Inferior parietal cortex (tissue), 1 donor: ENCODE data around the gene AK1.
A peak's percentile ranks its signal among the peaks of the same experiment; 100 is the strongest.
"Not testable (repeated sequence)": the region's sequence is repeated elsewhere in the genome, so short reads cannot be mapped to it uniquely, and the experiment has no call there.

ENCODE experiments used
- DNase-seq: peaks from one replicate; pipeline ENCODE4 v3.0.0-alpha.2; 2016; ENCODE audit errors: extremely low spot score

AK1 gene

DNA sequence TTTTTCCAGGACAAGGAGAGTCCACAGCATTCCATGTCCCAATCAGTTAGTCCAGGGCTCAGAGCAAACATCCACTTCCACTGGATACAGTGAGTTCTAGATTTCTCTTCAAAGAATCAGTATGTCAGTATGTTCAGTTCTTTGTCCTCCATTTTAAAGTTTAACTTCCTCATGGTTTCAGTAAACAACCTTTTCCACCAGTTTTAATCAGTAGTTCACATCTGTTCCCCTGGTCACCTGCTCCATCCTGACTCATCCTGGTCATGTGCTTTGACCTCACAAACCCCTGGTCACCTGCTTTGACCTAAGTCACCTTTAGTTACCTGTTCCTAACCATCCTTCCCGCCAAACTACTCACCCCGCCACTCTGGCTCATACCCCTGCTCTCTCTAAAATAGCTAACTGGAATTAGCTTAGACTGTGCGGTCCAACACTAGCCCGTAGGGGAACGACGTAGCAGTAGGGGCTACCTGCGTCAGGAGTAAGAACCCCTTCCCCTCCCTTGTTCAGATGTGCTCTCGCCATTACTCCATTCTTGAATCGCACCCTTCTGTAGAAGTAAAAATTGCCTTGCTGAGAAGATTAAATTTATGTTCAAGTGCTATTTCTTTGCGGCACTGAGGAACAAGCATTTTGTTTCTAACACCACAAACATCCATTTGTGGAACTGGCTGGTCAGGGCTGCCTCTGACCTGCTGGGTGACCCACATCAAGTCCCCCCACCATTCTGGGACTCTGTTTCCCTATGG is 28.5 kb downstream of the AK1 start:
- no peak for DNase-seq

DNA sequence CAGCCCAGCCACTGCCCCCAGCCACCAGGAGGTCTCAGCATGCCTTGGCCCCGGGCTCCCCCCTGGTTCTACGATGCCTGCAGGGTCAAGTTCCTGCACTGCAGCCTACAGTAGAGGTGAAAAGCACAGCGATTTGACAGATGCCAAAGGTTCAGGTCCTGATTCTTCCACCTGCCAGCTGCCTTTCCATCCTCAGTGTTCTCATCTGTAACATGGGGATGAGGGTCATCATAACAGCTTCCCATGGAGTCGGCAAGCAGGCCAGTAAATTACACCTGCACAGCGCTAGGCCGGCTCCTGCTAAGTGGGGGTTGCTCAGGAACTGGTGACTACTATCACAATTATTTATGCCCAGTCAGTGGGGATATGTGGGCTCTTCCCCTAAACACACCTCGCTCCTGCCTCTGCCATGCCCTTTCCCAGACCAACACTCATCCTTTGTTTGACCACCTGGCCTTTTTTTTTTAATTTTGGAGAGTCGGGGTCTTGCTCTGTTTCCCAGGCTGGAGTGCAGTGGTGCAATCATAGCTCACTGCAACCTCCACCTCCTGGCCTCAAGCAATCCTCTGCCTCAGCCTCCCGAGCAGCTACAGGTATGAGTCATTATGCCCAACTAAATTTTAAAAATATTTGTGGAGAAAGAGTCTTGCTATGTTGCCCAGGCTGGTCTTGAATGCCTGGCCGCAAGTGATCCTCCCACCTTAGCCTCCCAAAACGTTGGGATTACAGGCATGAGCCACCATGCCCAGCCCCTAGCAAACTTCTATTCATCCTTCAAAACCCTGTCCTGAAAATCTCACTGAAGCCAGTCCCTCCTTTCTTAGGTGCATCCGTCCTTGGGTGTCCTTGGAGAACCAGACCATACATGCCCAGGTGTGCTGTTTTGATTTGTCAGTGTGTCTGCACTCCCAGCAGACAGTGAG is 29.4 kb downstream of the AK1 start:
- DNase-seq = no peak

DNA sequence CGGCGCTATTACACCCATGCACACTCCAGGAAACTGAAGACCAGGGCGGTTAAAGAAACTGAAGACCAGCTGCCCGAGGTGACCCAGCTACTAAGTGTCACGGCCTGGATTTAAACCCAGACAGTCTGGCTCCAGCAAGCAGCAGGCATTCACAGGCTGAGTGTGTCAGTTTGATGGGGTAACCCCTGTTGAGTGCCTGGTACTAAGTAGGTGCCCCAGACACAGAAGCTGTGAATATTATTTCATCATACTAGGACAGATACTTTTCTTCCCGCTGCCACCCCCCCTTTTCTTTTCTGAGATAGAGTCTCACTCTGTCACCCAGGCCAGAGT is 30.3 kb downstream of the AK1 start:
- no peak for DNase-seq

DNA sequence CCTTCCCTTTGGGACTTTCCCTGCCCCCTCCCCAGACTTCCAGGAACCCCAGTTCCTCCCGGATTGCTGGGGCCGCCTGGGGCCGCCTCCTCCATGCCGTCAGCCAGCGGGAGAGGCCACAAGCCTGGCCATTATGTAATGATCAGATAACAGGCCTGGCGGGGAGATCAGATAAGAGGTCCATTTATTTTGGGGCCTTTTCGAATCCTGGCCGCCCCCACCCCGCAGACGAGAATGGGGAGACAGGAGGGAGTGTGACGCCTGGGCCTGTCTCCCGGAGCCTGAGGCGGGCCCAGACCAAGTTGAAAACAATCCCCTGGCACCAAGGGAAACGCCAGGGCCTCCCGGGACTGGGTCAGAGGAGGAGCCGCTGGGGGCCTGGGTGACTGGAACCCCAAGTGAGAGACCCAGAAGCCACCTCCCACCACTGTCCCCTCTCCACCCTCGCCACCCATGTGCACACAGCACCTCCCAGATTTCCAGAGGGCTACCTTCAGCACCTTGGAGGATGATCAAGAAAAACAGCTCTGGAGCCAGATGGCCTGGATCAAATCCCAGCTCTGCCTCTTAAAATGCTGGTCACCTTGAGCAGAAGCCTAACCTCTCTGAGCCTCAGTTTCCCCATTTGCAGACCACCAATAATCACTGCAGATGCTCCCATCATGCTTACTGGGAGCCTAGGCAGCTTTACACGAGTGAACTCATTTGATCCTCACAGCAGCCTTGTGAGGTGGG is 30.9 kb downstream of the AK1 start:
- no peak for DNase-seq

DNA sequence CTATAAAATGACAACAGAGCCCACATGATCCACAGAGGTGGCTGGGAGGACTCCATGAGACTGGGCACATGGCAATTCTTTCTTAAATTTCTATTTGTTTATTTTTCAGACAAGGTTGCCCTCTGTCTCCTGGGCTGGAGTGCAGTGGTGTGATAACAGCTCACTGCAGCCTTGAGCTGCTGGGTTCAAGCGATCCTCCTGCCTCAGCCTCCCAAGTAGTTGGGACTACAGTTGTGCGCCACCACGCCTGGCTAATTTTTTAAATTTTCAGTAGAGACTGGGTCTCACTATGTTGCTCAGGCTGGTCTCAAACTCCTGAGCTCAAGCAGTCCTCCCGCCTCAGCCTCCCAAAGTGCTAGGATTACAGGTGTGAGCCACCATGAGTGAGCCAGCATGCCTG is 31.9 kb downstream of the AK1 start:
- DNase-seq = not testable (repeated sequence)

DNA sequence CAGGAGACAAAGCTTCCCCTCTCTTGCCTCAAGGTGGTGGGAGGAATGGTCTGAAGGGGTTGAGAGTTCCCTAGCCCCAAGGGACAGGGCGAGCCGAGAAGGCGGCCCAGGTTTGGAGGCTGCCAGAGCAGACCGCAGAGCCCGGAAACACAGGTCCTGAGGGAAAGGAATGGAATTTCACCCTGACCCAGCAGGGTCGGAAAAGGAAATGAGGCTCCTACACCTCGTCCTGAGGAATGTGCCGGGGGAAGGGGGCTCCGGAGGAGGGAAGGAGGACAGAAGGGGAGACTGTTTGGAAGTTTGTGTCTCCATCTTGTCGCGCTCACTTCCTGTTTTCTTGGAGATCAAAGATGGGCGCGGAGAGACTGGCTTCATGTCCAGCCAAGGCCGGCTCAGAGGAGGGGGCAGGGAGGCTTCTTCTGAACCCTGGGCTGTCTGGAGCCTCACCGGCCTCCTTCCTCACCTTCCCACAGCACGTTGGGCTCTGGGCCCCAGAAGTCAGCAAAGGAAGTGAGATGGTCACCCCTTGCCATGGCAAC is 32.6 kb downstream of the AK1 start:
- DNase-seq = no peak

DNA sequence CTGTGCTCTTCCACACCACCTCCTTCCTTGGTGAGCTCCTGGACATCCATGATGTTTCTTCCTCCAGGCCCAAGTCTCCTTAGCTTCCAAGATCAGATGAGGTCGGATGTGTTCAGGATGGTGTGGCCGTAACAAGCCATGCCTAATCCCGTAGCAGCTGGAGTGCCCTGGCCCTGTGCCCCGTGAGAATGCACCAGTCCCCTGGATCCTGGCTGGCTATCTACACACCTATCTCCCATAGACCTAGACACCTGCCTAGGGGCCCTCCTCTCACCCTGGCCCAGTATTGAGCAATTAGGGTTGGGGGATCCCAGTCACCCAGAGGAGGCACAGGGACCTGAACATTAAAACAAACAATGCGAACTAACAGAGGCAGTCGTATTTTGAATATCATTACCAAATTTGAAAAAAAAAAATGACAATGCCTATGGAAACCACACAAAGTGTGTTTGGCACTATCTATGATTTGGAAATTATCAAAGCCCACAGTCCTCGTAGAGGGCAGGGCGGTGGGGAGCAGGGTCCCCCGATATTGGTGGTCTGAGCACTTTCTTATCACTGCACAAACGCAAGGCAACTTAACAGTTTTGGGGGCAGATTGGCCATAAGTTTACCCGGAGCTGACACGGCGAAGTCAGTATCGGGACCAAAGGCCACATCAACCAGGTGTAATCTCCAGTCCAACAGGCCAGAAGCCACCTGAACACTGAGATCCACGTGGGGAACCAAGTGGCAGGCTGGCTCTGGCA is 36.2 kb downstream of the AK1 start:
- no peak for DNase-seq

DNA sequence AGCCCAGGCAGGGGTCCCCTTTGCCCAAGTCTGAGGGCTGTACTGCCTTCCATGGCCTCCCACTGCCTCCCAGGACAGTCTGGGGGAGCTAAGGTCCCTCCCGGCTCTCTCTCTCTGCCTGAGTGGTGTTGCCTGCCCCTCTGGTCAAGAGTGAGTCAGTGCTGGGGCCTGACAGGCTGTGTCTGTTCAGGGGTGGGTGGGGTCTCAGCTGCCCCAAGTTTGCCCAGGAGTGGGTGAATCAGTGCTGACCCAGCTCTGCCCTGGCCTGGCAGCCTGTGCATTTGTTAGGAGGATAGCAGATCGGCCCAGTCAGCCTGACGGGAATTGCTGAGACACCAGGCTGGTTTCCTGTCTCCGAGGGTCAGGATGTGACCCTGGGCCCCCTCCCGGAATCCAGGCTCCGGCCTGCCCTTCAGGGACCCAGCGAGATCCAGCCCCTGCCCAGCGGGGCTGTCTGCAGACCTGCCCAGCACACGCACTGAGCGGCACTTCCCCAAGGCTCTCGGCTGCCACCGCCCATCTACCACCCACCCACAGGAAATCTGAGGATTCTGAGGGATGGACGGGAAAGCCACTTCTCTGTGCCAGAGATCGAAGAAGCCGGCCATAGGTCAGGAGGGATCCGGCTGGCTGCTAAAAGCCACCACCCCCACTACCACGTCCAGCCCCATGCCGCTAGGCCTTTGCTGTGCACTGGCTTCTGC is 38.9 kb downstream of the AK1 start:
- no peak for DNase-seq

DNA sequence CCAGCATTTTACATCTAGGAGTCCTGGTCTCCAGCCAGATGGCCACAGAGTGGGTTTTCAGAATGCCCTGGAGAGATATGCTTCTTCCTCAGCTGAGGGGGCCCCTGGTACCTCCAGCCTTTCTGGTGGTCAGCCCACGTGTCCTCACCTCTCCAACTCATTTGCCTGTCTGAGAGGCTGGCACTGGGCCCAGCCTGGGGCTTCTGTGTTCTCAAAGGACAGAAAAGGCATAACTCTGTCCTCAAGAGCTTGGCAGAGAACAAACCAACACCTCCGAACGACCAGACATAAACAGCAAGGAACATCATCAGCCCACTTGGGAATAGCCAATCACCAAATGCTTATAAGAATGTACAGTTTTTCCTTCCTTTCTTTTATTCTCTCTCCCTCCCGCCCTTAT is 40.1 kb downstream of the AK1 start:
- no peak for DNase-seq

DNA sequence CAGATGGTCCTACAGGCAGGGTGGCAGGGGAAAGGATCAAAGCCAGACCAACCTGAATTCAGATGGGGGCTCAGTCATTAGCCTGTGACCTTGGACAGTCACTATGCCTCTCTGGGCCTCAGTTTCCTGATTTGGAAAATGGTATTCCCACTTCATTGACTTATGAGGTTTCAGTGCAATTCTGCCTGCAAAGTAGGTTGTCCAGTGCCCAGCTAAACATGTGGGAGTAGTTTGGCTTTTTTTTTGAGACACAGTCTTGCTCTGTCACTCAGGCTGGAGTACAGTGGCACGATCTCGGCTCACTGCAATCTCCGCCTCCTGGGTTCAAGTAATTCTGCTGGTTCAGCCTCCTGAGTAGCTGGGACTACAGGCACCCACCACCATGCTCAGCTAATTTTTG is 40.9 kb downstream of the AK1 start:
- not testable (repeated sequence) for DNase-seq

DNA sequence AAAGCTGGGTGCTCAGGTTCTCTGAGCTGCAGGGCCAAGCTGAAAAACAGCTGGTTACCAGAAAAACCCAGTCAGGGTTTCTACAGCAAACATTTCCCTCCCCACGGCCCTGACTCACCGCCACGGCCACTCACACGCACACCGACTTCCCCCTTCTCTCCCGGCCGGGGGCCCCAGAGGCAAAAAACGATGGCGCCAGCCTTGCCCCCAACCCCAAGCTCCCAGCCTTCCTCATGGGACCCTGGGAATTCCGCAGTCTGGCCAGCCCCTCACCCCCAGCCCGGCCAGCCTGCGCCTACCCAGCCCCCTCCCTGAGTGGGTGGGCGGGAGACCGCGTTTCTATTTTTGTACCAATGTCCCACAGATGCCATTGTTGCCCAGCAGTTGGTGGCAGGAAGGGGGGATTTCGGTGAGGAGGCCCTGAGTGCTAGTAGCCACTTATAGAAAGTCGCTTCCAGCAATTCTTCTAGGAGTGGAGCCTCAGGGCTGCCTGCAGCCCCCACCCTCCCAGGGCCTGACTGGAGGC is 41.4 kb downstream of the AK1 start:
- DNase-seq = no peak

DNA sequence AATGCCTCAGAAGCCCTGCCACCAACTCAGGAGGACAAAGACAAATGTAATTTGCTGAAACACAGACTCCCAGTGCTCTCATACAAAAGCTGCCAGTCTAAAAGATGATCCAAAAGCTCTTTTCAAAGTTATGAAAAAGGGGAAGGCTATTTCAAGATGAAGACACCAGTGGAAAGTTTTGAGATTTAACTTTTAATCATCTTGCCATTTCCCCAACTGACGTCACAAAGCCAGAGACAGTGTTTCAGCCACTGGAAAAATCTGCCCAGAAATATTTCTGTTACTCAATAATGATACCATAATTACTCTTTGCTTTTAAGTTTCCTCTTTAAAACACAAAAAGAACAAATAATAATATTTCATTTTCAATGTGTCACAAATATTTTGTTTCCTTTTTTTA is 43.9 kb downstream of the AK1 start:
- DNase-seq = no peak

DNA sequence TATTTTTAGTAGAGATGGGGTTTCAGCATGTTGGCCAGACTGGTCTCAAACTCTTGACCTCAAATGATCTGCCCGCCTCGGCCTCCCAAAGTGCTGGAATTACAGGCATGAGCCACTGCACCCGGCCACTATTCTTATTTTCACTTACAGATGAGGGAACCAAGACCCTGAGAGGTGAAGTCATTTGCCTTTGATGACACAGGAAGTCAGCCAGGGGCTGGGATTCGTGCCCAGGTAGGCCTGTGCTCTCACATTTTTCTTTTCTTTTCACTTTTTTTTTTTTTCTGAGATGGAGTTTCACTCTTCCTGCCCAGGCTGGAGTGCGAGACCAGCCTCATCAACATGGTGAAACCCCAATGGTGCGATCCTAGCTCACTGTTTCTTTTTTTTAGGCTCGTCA is 45.2 kb downstream of the AK1 start:
- no peak for DNase-seq

DNA sequence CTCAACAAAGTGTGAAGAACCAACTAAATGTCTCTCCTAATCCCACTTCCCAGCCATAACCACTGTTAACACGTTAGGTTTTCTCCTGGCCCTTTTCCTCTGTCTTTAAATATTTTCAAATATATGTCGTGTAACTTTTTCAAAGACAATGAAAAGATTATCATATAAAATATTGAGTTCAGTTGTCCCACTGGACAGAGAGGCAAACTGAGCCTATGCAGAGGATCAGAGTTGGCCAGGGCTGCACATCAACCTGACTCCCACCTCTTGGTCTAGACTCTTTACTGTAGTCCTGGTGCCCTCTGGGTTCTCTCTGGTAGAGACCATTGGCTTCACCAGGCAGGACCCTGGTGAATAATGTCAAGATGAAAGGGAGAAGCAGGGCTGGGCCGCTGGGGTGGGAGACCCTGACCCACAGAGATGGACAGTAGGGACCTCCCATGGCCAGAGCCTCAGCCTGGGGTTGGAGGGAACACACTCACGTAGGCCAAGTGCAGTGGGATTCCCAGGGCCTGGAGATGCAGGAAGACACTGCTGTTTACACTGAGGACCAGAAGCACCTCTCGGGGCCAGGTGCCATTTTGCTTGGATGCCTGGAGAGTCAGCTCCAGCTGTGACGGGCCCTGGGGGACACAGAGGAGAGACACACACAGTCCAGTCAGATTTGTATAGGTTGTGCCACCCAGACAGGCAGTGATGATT is 48.1 kb downstream of the AK1 start:
- no peak for DNase-seq

DNA sequence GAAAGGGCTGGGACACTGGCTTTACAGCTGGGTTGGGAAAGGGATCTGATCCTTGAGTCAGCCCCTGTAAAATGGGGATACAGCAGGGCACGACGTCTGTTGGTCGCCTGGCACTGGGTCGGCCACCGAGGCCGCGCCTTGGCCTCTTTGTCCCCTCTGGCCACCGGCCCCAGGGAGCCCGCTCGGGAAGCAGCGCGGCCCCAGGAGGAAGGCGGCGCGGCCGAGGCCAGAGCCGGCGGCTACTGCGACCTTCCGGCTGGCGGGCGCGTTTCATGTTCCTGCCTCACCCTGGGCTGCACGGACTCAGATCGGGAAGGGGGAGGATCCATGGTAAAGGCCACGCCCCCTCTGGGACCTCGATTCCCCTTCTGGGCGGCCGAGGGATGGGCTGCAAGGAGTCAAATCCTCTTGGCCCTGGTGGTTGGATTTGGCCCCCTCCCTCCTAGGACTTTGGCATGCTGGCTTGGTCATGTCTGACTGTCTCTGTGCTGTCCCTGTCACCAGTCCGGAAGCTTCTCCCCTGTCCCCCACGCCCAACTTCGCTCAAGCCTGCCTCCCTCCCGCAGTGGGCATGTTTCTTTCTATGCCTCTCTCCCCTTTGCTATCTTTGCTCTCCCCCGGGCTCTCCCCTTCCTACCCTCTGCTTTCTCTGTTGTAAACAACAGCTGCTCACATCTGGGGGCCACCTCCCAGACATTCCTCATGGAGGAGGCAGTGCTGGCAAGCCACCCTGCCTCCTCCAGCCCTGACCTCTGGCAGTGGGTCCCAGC is 49.0 kb downstream of the AK1 start:
- DNase-seq = peak; percentile 36

DNA sequence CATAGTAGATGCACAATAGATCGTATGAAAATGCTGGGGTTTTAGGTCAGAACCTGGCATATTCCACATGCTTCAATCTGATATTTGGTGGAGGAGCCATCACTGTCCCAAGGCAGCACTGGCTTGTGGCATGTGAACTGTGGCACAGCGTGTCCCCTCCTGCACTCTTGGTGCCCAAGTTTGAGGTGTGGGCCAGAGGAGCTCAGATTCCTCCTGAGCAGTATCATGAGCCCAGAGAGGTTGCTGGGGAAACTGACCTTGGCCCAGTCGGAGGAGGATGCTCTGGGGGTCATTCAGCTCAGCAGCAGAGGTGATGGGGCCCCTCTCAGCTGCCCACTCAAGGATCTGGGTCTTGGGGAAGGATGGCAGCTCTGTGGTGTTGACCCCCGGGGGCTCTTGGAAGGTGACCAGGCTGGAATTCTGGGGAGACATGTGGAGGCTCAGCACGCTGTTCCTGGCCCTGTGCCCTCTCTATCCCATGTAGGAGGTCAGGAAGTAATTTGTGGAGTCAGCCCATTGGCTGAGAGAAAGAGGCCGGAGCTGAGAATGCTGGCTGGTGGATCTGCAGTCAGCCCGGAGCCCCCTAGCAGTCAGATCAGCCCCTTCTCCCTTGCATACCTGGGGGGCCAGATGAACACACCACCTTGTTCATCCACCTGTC is 51.1 kb downstream of the AK1 start:
- DNase-seq = no peak

DNA sequence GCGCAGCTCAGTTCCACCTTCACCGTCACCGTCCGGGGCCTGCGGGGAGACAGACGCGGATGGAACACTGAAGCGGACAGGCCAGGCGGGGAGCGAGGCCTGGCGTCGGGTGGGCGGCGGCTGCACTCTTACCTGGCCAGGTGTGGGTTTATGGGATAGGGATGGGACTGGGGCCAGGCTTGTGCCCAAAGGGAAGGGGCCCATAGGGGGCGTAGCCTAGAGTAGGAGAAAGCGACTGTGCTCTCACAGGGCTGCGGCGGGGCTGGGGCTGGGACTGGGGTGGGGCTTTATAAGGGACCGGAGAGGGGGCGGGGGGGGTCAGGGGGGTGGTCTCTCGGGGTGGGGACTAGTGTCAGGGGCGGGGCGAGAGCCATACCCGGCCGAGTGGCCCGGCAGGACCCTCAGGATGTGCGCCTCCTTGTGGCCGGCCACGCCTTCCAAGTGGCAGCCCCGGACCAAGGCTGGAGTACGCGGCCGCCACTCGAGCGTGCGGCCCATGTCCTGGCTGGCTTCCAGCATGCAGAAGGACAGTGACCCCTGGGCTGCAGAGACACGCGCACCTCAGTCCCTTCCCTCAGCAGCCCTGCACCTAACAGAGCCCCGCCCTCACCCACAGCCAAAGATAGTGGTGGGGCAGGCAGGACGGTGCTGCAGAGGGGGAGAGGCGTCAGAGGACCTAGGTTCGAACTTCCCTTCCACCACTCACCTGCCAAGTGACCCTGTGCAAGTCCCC is 52.0 kb downstream of the AK1 start:
- no peak for DNase-seq

DNA sequence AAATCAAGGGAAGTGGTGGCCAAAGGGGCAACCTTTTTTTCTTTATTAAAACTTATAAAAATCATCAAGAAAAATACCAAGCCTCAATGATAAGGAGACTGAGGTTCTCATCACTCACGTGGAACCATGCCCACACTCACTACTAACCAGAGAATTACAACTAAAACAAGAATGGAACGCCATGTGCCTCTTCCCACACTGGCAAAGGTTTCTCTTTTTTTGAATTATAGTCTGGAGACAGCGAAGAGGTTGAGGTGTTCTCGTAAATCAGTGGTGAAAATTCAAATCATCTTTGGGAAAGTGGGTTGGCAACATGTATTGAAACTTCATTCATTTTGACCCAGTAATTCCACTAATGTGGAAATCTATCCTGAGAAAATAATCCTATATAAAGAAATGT is 55.4 kb downstream of the AK1 start:
- DNase-seq = no peak
